Stimulated activated naive CD4-positive, alpha-beta T cell treated with Interleukin-2 at 50 U/mL for 16 hours (primary cell): ENCODE data around the gene ADCY4.
"Not testable (repeated sequence)": the region's sequence is repeated elsewhere in the genome, so short reads cannot be mapped to it uniquely, and the experiment has no call there.

ENCODE experiments used
- DNase-seq: peaks from one replicate; lab custom pipeline; 2025; lab: John Stamatoyannopoulos, UW

Gene ADCY4

DNA sequence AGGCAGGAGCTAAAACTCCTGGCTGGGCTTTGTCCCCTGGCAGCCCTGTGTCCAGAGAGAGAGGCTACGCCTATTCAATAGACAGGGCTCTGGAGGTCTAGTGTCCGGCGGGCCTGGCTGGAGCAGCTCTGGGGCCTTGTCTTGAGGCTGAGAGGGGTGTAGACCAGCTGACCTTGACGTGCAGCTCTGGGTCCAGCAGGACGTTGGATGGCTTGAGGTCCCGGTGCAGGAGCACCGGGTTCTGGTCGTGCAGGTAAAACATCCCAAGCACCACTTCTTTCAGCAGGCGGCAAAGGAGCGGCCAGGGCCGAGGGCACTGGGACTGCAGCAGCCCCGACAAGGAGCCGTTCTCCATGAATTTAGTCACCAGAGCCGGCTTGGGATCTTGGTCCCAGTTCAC is 4.0 kb upstream of the ADCY4 start:
- DNase-seq, result no peak

DNA sequence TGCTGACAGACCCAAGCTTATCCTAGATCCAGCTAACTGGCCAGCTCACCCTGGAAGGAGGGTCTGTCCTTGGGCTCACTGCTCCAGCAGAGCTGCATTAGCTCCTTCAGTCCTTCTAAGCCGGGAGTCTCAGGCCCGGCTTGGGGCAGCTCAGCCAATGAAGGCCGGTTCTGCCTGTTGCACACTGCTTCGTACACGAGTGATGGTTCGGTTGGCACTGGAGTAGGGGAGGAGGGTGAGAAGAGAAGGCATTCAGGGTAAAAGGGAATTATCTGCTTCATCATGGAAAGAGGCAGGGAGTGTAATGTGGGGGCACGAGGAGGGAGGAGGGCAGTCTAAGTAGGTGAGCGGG is 2.9 kb upstream of the ADCY4 start:
- no peak for DNase-seq

DNA sequence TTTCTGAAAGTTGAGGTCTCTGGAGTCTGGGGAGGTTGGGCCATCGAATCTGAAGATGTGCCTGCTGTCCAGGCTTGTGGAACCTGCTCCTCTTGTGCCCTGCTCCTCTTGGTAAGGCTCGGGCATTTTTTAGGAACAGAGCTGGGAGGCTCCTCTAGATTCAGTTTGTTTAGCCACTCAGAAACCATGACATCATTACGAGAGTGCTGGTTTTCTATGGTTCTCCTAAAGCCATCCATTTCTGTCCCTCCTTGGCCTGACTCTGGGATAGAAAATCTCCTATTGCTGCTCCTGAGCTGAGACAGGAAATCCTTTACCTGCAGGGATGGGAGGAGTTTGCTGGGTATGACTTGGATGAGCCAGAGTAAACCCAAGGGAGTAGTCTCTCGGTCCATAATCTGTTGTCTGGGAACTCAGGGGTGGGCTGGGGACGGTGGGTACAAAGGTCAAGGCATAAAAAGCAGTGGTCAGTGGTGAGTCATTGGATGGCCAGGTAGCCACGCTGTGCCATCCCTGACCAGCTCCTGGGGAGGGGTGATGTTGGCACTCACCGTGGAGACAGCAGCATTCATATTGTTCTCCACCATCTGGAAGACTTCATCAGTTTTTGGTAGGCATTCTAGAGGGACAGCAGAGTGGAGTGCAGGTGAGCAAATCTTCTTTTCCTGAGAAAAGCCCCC is 2.4 kb upstream of the ADCY4 start:
- DNase-seq, result no peak

DNA sequence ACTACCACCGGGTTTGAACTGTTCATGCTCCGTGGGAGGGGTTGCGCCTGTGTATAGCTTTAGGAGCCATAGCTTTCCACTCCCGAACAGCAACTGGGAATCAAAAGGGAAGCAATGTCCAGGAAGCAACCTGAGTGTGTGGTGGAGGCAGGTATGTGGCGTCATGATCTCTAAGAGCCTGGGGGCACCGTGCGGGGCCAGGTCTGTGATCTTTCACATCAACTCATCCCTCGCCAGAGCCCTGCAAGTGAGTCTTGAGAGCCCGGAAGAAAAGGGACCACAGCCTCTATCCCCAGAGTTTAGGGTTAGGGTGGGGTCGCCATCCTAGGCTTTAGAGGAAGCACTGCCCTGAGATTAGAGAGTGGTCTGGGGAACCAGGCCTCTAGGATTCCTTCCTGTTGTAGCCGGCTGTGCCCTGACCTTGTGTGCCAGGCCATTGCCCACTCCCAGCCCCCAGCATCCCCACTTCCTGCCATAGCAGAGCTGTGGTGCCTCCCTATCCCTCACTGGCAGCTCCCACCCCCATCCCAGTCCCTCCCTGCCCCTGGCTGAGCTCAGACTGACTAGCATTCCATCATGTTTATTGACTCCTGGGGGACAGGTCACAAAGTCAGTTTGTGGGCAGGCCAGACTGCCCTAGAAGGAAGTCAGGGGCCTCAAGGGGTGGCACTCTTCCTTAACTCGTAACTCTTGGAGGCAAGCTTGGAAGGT is 745 bp upstream of the ADCY4 start:
- no peak for DNase-seq

DNA sequence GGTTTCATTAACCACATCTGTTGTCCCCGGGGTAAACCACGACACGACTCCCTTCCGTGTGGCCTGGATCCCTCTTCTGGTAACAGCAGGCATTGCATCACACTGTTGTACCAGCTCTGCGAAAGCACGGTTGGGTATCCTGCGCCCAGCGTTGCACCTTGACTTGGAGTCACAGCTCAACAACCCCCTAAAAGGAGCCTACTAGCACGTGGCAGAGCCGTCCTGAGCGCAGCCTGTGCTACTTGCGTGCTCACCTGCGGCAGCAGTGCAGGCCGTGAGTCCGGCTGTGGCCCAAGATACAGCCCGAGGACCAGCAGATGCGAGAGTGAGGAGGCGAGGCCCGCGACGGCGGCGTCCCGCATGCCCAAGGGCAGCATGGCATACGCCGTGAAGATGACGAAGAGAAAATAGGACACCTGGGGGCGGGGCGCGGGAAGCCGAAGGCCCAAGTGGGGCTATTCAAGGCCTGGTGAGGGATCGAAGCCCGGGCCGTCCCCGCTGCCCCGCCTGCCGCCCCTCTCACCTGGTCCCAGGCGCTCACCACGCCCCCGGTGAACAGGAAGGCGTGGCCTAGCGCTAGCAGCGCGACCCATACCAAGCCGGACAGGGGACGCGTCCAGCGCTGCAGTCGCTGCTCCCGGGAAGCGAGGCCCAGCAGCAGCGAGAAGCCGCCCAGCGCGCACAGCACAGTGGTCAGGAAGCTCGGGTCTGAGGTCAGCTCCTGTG is 2.4 kb downstream of the ADCY4 start:
- peak; percentile 82 for DNase-seq

DNA sequence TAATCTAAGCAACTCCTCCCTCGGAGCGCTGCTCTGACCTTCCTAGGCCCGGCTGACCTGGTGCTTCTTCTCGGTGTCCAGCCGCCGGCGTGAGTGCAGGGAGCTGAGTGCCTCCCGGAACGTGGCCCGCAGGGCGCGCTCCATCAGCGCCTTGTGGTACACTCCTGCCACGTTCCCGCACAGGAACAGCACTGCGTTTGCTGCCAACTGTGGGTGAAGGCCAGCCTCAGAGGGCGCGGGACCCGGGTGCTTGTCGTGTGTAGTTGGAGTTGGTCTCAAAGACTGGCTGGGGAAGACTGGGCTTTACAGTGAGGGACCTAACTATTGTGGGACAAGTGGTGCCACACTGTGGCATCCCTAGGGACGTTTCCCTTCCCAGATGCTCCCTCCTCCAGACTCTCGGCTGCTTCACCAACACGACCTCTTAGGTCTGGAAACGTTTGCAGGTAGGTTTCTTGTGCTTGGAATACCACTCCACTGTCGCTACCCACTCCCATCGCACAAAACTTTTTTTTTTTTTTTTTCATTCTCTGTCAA is 3.1 kb downstream of the ADCY4 start:
- DNase-seq, result no peak

DNA sequence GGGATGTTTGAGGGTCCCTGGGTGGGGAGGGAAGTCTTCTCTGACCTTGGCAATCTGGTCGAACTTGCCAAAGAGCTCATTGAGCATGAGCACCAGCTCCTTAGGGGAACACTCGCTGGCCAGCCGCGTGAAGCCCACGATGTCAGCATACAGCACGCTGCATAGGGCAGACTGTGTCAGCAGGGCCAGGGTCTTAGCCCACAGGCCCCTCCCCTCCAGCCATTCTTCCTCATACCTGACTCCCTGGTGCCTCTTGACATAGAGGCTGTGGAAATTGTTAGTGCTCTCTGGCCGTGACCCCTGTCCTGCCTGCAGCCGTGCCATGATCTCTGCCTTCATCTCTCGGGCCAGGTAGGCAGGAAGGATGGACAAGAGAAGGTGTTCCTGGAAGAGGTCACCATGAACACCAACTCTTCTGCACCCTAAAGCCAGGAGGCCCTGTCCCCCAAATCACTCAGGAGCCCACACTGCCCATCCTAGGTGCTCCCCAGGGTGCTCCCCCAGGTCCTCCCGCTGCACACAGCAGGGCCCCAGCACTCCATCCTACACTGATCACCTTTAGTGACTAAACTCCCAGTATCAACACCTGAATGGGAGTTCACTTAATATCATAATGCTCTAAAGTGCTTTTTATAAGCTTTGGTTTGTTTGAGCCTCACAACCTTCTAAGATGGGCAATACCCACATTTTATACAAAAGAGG is 3.7 kb downstream of the ADCY4 start:
- DNase-seq, result no peak

DNA sequence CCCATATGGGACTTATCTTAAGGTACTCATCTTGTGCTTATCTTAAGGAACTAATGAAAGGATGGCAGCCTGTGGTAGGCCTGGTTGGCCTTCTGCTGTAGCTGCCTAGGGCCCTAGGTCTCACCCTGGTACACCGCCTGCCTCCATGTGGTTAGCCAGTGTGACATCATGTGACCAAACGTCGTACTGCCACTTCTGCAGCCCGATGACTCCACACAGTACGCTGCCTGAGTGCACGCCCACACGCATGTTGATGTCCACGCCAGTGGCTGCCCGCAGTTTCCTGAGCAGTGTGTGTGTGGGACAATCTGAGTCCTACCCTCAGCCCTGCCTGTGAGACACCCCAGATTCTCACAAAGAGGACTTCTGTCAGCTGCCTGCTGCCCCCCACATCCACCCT is 5.1 kb downstream of the ADCY4 start:
- peak; percentile 67 for DNase-seq

DNA sequence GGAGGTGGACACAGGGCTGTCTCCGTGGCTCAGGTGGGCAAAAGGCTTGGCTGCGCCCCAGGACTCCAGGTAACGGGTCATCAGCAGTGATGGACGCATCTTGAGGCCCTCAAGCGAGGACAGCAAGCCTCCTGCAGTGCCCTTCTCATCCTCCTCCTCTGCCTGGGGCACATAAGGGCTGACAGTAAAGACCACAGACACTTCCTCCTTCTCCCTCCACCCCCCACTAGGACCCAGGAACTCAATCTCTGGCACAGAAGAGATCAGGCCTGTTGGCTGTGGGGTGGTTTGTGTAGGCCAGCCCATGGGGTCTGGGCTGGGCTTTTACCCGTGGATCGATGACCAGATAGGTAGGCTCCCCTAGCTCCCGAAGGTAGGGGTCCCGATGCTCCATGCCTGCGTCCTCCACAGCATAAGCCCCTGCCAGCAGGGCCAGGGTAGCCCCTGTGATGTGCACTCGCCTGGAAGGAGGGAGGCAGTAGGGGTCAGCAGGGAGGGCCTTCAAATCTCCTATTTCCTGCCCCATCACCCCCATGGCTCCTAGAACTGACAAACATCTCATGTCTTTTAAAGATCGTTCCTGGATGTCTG is 5.7 kb downstream of the ADCY4 start:
- no peak for DNase-seq

DNA sequence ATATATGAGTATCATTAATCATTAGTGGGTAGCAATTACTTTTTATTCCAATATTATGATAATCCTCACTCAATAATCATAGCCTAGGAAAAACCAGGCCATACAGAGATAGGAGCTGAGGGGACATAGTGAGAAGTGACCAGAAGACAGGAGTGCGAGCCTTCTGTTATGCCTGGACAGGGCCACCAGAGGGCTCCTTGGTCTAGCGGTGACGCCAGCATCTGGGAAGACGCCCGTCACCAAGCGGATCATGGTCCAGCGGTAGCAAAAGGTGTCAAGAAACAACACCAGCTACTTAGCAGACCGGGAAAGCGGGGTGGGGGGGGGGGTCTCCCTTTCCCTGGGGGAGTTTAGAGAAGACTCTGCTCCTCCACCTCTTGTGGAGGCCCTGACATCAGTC is 7.0 kb downstream of the ADCY4 start:
- not testable (repeated sequence) for DNase-seq

DNA sequence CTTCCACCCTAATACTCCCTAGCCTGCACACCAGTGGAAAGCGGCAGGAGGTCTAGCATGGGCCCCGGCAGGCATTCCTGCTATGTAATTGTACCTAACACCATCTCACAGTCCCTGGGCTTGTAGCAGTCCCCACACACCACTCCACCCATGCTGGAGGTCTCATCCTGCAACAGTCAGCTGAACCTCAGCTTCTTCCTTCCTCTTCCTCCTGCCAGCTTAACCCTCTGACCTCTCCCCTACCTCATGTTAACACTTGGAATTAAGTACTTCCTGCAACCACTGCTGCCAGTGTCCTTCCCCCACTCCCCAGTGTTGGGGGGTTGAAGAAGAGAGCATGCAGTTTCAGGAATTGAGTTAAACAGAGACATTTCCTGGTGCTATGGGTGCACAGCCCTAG is 7.6 kb downstream of the ADCY4 start:
- DNase-seq, result no peak

DNA sequence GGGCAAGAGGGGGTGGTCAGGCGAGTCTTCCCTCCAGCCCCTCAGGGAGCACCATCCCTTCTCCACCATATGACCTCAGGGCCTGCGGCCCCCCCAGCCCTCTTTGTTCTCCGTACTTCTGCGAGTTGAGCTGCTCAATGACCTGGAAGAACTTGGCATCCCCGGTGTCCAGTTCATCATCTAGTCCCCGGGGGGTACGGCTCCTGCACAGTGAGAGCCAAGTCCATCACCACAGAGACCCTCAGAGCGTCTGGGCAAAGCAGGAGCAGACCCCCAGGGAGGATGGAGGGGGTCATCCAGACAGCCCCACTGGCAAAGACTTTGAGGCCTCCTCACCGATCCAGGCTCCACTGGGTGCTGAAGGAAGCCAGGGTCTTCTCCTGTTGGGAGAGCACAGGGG is 8.9 kb downstream of the ADCY4 start:
- DNase-seq, result no peak

DNA sequence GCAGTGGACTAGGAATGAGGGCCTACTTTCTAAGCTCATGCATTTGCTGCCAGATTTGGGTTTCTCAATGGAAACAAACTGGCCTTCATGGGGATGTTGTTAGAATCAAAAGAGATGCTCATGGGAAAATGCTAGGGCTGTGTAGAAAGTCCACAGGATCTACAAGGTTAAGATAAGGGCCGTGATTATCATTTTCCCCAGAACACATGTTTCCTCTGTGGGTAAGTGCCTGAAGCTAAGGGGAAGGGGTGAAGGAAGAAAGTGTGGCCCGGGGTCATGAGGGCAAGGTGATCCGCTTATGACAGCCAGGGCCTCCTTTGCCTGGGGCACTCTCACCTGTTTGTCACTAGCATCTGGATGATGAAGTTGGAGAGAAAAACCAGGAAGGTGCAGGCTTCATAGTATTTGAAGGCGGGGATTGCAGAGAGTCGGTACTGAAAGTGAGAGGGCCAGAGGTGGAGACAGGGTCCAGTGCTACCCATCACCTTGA is 9.8 kb downstream of the ADCY4 start:
- DNase-seq, result no peak

DNA sequence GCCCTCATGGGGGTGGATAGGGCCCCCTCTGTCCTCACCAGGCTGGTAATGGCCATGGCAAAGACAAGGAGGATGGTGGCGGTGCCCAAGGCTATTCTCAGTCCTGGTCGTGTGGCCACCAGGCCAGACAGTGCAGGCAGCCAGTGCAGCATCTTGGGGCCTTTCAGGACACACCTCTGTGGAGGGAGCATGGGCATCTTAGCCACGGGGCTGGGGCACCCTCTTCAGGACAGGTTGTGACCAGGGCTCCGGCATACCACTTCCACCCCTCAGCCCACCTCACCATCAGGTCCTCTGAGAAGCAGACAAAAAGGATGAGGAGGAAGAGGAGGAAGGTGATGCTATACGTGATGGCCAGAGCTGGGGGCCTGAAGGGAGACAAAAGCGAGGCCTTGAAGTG is 10.8 kb downstream of the ADCY4 start:
- DNase-seq, result no peak

DNA sequence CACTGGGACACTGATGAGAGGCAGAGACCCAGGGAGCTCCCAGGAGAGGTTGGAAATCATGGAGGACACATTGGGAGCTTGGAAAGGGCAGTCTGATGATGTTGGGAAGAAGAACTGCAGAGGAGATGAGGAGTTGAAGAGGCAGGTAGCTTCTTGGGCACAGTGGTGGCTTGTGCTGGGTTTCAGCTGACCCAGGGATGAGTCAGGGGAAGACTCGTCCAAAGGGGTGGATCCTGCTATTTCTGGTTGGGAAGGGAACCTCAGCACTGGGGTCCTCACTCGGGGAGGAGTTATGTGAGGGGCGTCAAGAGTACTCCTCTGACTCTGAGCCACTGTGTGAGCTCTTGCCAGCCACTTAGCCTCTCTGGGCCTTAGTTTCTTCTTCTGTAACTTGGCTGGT is 11.5 kb downstream of the ADCY4 start:
- no peak for DNase-seq

DNA sequence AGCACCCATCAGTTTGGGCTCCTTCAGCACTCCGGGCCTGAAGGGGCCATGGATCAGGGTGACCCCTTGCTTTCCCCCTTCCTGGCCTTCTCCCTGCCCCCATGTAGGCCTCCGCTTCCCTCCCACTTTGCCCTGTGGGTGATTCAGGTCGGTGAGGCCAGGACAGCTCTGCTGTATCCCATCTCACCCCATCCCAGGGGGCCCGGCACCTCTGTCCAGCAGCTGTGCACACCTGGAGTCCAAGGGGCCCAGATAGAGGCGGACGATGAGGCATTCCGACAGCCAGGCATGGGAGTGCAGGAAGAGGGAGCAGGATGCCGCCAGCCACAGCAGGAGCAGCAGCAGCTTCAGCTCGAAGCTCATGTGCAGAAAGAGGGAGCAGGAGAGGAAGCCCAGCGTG is 12.2 kb downstream of the ADCY4 start:
- DNase-seq, result no peak

DNA sequence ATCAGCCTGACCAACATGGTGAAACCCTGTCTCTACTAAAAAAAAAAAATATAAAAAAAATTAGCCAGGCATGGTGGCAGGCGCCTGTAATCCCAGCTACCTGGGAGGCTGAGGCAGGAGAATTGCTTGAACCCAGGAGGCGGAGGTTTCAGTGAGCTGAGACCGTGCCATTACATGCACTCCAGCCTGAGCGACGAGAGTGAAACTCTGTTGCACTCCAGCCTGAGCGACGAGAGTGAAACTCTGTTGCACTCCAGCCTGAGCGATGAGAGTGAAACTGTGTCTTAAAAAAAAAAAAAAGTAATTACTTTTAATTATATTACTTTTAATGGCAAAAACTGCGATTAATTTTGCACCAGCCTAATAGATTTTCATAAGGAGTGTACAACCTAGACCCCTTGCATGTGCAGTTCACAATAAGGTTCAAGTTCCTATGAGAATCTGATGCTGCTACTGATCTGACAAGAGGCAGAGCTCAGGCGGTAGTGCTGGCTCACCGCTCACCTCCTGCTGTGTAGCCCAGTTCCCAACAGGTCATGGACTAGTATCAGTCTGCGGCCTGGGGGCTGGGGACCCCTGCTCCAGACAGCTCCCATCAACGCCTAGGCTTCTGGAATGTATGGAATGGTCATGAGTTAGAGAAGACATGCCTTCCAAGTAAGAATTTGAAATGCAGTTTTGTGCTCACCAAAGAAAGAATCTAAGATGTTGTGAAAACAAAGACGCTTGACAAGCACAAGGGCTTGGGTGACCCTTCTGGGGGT is 13.5 kb downstream of the ADCY4 start:
- no peak for DNase-seq

DNA sequence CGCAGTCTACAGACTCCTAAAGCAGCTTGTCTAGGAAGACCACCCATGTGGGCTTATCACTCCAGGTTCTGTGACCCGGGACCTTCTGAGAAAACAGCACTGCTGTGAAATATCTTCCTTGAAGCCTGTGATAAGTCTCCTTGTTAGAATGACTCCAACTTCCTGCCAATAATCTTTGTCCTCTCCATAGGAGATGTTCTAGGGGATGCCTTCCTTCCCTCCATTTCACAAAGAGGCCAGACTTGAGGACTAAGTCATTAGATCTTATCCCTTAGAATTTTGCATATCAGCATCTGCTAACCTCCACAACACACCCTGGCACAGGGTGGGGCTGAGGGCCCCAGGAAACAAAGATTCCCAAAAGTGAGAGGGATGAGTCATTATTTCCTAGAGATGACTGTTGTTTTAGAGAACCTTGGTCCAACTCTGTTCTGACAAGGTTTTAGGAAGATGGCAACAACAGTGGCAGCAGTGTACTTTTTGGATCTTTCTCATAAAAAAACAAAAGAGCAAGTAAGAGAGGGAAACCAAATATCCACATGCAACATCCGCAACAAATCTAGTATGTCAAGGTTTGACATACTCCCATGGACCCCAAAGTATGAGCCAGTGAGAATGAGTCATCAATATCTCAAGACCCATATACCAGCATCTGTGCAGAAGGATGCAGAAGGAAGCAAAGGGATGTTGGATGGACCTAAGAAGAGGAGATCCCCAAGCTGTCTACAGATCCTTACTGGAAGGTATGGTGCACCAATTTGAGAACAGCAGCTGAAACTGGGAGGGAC is 17.5 kb downstream of the ADCY4 start:
- DNase-seq, result no peak

DNA sequence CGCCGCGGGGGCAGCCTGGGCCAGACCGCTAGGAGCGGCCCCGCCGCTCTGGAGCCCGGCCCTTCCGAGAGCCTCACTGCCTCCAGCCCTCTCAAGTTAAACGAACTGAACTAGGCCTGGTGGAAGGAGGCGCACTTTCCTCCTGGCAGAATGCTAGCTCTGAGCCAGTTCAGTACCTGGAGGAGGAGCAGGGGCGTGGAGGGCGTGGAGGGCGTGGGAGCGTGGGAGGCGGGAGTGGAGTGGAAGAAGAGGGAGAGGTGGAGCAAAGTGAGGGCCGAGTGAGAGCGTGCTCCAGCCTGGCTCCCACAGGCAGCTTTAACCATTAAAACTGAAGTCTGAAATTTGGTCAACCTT is 18.3 kb downstream of the ADCY4 start:
- no peak for DNase-seq

DNA sequence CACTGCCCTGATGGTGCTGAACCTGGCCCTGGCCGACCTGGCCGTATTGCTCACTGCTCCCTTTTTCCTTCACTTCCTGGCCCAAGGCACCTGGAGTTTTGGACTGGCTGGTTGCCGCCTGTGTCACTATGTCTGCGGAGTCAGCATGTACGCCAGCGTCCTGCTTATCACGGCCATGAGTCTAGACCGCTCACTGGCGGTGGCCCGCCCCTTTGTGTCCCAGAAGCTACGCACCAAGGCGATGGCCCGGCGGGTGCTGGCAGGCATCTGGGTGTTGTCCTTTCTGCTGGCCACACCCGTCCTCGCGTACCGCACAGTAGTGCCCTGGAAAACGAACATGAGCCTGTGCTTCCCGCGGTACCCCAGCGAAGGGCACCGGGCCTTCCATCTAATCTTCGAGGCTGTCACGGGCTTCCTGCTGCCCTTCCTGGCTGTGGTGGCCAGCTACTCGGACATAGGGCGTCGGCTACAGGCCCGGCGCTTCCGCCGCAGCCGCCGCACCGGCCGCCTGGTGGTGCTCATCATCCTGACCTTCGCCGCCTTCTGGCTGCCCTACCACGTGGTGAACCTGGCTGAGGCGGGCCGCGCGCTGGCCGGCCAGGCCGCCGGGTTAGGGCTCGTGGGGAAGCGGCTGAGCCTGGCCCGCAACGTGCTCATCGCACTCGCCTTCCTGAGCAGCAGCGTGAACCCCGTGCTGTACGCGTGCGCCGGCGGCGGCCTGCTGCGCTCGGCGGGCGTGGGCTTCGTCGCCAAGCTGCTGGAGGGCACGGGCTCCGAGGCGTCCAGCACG is 18.9 kb downstream of the ADCY4 start:
- DNase-seq, result no peak
